DMS53 (cell line): ENCODE results near the gene NINJ2.
A peak's percentile ranks its signal among the peaks of the same experiment; 100 is the strongest.

Experiments used
- DNase-seq: peaks from one replicate; lab custom pipeline; 2025; lab: John Stamatoyannopoulos, UW

NINJ2 gene

DNA sequence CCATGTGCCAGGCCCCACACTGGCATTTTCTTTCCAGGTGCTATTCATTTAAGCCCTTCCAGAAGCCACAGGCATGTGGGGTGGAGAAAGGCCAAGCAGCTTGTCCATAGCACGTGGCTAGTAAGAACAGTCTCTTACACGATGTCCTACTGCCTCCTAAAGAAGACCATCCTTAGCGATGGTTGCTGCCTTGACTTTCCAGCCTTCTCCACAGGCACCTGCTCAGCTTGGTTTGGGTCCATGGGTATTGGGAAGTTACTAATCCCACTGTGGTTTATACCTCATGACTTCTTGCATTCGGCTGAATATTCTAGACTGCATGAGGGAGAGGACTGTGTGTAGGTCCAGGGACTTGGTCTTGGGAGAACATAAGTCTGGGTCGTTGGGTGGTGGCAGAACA is 49.2 kb downstream of the NINJ2 start:
- DNase-seq = no peak

DNA sequence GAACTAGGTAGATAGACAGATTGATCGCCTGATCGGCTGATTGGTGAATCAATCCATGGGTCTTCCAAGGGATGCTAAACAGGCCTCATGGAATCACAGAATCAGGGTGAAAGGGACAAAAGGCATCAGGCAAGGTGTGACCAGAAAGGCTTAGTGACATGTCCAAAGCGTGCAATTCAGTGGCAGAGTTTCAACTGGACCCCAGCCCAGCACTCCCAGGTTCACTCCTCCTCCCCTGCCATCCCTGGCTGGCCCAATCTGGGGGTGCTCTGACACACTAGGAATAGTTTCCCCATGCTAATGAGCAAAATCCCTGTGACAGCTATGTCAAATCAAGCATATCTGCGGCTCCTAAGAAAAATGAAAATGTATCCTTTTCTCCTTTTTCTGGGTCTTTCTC is 50.4 kb downstream of the NINJ2 start:
- DNase-seq = no peak

DNA sequence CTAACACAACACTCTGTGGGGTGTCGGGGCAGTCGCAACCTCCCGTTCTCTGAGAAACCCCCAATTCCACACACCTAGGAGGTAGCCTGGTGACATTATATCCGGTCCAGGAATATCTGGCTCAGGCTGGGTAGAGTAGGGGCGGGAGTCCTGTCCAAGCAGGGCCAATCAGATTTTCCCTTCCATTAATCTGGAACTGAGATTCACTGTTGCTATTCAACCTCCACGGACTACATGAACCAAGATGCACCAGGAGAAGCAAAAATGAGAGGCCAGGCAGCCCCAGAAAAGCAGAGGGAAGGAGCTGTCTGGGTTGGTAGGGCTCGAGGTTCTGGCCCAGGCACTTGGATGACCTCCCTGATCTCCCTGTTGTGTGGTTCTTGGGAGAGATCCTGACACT is 51.0 kb downstream of the NINJ2 start:
- DNase-seq = no peak

DNA sequence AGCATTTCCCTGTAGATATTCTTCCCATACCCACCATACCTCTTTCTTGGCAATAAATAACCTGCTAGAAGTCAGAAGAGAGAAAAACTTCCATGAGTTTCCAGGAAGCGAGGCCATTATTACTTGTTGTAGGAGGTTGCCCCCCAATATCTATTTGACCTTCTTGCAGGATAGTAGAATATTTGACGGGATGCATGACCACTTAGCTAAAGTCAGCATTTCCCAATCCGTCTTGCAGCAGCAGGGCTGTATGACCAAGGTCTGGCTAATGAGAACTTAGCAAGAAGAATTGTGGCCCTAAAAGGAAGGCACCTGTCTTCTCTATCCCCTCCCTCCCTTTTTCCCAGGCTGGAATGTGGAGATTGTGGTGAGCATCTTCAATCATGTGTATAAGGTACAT is 51.5 kb downstream of the NINJ2 start:
- no peak for DNase-seq

DNA sequence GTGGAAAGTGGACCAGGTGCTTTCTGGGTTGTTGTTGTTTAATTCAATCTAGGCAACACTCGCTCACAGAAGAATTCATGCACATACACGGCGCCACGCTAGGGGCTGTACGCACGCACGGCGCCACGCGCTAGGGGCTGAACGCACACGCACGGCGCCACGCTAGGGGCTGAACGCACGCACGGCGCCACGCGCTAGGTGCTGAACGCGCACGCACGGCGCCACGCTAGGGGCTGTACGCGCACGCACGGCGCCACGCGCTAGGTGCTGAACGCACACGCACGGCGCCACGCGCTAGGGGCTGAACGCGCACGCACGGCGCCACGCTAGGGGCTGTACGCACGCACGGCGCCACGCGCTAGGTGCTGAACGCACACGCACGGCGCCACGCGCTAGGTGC is 54.3 kb downstream of the NINJ2 start:
- DNase-seq = no peak

DNA sequence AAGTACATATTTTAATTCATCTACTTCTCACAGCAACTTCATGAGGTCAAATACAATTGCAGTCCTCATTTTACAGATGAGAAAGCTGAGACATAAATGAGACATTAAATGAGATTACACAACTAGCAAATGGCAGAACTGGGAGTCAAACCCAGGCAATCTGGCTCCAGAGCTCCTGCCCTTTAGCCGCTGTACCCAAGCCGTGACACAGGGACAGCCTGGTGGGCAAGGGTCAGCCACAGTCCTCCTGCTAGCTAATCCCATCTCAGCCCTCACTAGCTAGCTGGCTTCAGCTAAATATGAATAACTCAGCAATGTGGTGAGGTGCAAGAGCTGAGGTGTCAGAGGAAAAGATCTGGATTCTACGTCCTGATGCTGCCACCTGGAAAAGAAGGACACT is 54.8 kb downstream of the NINJ2 start:
- DNase-seq = no peak

DNA sequence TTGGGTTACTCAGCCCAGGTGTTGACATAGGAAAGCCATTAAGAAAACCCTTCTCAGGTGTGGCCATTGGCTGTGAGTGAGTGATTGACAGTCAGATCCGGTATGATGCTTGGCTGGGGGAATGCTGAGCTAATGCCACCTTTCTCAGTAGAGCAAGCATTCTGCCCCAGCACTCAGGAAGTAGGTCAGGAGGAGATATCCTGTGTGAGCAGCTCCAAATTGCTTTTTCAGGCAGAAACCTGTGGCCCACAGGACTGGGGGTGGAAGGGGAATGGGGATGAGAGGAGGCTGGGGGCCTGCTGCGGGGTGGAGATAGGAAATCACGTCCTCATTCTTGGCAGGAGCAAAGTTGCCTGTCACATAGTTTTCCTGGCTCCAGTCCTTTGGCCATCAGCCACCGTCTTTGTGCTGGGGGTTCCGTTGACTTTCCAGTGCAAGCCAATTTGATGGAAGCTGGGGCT is 55.7 kb downstream of the NINJ2 start:
- peak; percentile 59 for DNase-seq

DNA sequence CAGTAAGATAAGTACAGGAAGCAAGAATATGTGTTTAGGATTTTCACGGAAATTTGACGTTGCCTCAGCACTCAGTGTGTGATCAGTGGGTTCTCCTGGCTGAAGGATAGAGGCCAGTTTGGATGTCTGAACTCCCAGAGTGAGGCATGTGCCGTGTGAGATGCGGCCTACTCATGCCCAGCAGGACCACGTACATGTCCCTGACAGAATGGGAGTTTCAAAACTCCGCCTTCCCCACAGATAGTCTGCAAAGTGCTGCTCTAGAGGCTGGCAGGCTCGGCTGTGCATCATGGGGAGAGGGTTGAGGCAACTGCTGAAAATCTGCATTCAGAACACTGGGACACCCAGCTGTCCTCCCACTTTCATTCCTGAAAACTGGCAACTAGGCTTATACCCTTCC is 58.3 kb downstream of the NINJ2 start:
- DNase-seq = no peak

DNA sequence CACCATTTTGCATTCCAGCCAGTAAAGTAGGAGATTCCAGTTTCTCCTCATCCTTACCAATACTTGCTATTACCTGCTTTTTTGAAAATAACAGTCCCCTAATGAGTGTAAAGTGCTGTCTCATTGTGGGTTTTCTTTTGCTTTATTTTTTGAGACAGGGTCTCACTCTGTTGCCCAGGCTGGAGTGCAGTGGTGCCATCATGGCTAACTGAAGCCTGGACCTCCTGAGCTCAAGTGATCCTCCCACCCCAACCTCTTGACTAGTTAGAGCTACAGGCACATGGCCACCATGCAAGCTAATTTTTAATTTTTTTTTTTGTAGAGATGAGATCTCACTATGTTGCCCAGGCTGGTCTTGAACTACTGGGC is 60.6 kb downstream of the NINJ2 start:
- no peak for DNase-seq

DNA sequence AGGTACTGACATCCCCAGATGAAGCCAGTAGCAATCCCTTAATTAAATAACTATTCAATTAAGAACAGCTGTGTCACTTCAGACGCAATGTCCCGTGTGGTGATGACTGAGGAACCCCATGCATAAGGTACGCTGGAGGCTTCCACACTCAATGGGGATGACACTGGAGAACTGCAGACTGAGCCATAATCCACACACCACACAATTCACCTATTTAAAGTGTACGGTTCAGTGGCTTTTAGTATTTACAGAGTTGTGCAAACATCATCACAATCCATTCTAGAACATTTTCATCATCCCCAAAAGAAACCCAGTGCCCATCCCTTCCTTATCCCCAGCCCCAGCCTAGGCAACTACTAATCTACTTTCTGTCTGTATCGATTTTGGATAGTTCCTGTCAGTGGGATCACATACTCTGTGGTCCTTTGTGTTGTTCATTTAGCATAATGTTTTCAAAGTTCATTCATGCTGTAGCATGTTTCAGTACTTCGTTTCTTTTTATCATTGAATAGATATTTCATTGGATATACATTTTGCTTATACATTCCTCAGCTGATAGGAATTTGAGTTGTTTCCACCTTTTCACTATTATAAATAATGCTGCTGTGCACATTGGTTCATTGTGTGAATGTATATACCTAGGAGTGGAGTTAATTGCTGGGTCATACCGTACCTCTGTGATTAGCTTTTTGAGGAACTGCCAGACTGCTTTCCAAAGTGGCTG is 61.1 kb downstream of the NINJ2 start:
- peak; percentile 95 for DNase-seq

DNA sequence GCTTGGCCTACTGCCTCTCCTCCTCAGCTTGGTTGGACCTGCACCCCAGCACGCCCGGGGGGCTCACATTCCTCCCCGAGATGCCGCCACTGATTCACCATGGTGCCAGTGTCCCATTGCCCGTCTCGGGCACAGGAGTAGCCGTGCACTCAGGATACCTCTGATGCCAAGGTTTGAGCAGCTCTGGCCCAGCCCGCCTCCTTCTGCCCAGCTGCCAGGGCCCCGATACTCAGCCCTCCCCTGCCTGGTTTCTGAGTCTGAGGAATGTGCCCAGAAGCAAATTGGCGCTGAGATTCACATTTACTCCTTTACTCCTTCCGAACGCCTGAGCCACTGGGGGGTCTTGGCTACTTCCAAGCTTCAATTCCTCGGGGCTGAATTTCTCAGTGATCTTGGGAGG is 63.5 kb downstream of the NINJ2 start:
- no peak for DNase-seq

DNA sequence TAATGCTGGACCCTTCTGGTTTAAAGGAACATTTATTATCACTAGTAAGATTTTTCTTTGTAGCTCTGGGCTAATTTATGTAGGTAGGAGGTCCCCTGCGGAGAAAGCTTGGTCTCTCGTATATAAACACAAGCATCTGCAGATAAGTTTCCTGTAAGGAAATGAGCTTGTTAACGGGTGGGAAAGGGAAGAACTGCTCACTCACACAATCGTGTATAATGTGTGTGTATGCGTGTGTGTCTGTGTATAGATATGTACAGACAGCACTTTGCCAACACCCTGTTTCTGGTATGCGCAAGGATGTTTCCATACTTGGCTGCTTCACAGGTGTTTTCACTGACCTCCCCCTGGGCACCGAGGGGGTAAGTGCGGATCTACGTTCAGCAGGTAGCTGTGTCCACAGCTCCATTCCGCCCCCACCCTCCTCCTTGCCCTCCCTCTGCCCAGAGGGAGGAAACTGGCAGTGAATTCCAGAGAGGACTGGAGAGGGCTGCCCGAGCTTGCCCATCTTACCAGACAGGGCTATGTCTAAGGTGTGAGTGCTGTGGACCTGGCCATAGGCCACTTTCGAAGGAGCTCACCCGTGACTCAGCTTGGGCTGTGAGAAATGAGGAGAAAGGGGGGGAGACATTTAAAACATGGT is 65.2 kb downstream of the NINJ2 start:
- no peak for DNase-seq

DNA sequence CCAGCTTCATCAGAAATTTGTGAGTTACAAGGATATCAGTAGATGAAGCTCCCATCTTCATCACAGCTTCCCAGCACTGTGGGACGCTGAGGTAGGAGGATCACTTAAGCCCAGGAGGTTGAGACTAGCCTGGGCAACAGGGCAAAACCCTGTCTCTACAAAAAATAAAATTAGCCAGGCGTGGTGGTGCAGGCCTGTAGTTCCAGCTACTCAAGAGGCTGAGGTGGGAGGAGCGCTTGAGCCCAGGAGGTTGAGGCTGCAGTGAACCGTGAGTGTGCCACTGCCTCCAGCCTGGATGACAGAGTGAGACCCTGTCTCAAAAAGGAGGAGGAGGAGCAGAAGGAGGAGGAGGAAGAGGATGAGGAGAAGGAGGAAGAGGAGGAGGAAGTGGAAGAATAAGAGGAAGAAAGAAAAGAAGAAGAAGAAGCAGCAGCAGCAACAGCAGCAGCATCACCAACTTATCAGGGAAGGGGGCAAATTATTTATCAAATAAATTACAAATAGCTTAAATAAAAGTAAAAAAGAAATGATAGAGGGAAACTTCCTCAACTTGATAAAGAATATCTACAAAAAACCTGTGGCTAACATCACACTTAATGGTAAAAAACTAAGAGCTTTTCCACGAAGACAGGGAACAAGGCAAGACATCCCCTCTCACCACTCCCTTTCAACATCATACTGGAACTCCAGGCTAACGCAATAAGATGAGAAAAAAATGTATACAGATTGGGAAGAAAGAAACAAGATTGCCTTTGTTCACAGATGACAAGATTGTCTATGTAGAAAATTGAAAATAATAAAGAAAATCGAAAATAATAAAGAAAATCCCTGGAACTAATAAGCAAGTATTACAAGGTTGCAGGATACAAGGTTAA is 69.6 kb downstream of the NINJ2 start:
- no peak for DNase-seq

DNA sequence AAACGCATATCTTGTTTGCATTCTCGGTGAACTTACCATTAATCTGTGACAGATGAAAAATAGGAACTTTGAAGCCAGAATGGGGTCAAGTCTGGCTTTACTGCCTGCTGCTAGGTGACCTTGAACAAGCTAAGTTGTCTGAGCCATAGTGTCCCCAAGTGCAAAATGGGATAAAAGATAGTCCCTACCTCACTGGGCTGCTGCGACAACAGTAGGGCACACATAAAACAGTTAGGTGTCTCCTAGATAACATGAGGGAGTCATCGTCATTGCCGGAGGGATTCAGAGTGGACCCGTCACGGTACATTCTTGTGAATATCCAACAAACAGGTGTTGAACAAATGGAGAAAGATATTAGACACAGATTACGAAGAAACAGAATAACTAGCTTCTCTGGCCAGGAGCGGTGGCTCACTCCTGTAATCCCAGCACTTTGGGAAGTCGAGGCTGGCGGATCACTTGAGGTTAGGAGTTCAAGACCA is 71.2 kb downstream of the NINJ2 start:
- DNase-seq = no peak

DNA sequence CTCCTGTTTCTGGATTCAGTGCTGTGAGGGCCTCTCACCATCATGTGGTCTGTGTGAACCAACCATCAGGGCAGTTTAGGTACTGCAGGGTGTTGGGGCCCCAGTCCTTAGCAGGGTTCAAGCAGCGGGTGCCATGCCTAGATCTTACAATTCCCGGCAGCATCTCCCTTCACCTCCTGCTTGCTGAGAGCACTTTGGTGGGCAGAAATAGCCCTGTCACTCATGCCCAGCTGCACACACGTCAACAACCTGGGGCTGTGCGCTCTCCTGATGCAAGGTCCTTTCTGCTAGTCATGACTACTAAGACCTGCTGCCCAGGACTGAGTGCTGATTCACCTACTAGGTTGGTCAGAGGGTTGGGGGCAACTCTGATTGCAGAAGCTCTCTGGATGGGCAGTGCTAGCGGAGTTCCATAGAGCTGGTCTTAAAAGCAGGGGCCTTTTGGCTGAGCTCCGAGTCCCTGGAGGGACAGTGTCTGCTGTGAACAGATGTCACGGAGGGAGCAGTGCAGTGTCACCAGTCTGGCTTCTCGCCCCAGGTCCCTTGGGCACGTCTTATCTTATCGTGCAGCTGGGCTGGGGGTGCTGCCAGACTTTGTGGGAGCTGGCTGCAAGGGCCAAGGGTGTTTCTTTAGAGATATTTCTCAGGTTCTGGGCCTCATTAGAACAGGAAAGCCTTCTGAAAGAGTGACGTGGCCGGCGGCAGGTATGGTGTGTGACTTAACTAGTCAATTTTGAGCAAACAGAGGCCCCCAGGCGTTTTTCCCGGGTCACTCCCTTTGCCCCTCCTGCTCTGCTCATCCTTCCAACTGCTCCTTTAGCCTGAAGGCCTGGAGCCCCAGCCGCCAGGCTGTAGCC is 71.8 kb downstream of the NINJ2 start:
- DNase-seq = peak; percentile 42

DNA sequence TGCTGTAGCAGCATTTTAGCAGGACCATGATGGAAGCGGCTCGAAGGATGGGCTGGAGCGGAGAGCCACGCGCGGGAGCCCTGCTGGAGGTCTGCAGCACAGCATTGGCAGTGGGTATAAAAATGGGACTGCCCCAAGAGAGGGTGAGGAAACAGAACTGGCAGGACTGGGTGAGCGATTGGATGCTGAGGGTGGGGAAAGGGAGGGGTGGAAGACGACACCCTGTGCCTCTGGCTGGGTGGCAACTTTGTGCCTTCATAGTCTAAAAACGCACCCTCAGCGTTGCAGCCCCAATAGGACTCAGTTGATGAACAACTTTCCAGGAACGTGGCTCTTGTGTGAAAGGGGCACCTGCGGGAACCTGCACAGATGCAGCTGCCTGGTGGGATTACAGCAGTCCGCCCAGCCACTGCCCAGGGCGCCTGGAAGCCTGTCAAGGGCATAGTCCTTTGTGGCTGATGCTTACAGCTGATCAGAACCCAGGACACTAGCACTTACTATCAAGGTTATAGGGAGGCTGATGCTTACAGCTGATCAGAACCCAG is 73.0 kb downstream of the NINJ2 start:
- DNase-seq = no peak

DNA sequence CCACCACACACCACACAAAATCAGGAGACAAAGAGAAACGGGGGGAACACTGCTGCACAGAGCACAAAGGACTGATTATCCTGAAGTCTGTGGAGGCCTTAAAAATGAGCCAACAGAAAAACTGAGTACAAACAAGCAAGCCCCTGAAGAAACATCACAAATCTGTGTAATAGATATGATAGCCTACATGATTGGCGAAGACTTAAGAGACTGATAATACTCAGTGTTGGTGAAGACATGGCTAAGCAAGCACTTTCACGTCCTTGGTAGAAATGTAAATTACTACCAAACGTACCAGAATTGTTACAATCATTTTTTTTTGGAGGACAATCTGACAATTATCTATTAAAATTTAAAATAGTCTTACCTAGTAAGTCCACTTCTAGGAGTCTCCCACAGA is 74.6 kb downstream of the NINJ2 start:
- no peak for DNase-seq

DNA sequence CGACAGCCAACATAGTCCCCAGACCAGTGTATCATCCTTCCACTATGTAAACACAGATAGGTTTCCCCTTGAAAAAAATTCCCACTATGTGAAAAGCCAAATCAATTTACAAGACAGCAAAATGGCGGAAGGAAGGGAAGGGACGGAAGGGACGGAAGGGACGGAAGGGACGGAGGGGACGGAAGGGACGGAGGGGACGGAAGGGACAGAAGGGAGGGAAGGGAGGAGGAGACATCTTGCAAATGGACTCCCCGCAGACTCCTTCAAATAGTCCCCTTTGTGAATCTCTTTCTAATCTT is 75.3 kb downstream of the NINJ2 start:
- DNase-seq = no peak

DNA sequence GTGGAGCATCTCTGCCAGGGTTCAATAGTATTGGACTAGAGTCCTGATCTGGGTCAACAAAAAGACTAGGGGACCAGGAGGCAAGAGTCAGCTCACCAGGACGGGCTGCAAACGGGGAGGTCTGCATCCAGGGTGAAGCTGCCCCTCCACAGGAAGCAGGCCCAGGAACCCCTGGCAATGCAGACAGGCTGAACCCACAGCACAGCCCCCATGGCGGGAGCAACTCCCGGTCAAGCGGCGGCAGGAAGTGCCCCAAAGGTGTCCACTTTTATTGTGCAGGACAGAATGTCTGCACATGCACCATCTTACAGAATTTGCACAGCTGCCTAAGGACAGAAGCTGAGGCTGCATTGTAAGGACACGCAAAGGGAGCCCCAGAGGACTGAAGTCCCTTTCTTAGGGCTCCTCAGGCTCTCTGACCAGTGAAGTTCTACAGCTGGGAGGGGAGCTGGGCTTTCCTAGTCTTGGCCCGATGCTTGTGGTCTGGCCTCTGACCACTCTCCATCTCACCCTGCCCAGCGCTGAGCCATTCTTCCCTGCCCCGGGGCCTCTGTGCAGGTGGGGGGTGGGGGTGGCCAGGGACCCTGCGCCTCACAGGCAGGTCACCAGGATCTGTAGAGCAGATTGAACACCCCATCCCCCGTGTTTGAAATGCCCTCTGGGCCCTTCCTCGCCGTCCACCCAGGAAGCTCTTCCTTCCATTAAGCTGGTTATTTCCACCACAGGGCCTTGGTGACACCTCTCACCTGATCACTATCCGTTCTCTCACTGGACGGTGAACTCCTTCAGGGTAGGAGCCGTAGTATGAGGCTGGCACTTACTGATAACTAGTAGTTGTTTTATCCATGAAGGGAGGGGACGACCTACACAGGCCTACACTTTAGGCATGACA is 75.9 kb downstream of the NINJ2 start:
- no peak for DNase-seq

DNA sequence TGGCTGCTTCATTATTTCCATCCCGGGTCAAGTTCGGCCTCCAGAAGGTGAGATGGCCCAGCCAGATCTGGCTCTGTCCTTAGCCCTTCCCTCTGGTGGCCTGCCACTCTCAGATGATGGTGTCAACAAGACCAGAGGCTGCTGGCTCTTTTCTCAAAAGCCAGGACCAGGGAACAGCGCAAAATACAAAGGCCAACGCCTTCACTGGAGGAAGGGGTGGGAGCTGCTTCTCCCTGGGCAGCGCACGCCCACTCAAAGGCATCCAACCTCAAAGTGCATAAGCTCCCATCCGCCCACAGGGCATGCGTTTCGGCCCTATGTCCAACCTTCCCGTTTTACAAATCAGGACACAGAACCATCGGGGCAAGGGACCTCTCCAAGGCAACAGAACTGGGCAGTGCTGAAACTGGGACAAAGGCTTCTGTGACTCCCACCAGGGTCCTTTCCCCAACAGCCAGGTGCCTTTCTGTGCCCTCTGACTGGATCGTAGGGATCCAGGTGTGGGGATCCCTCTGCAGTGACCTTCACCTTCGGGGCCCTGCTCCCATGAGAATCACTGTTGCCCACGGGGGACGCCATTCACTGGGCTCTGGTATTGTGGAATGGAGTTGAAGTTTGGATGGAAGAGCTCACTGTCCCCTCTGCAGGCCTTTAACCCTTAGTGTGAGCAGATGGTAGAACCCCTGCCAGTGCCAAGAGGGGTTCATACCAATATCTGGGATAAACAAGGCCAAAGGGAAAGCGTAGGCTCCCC is 76.8 kb downstream of the NINJ2 start:
- DNase-seq = no peak
